Activated CD8-positive, alpha-beta memory T cell treated with anti-CD3 and anti-CD28 coated beads for 48 hours (primary cell): ENCODE results near the gene ETFDH.
A peak's percentile ranks its signal among the peaks of the same experiment; 100 is the strongest.
"Not testable (repeated sequence)": the region's sequence is repeated elsewhere in the genome, so short reads cannot be mapped to it uniquely, and the experiment has no call there.

ENCODE experiments used
- DNase-seq, 3 experiments: peaks; one replicate each; pipeline ENCODE4 v3.0.0-alpha.2; 2020; ENCODE audit warnings: low read depth in 2 of 3, low spot score in 2 of 3

ETFDH gene

DNA sequence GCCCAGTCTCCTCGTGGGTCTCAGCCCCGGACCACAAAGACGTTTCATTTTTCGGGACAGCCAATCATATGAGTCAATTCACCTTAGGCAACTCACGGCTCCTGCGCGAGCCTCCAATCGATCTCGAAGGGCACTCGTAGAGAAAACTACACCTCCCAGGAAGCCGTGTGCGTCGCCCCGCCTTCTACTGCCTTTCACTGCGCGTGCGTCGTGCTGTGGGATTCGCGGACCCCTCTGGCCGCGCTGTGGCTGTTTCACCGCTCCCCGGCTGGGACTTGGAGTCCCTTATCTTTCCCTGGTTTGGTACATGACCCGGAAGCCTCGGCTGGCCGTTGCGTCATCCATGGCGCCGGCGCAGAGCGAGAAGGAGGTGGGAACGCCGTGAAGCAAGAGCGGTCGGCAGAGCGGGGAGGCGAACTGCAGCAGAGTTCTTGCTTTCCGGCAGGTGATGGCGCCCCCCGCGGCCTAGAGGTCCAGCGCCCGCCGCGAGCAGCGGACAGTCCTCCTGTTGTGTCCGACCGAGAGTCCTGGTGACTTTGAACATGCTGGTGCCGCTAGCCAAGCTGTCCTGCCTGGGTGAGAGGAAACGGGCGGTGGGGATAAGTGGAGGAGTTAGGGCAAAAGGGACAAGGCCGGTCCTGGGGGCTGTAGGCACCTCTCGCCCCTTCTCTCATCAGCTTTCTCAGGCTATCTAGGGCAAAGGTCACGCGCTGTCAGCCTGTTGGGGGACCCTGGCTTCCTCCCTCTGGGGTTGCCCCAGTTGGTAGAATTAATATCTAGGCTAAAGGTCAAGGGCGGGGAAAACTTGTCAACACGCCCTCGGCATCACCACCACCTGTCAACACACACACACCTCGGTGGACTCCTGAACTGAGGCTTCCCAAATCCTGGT, at the start of gene ETFDH:
Gene ETFDH (plus strand): TSS at position 382 of the 892 bp plus-strand sequence. CDS start 161 bp downstream, at position 543.
- DNase-seq, result peak; percentile 83 to 95 (median 94)

- no peak for DNase-seq
Observed at GRCh38 chr4:158624889-158625478, 47.1 kb upstream of the ETFDH start.

DNA sequence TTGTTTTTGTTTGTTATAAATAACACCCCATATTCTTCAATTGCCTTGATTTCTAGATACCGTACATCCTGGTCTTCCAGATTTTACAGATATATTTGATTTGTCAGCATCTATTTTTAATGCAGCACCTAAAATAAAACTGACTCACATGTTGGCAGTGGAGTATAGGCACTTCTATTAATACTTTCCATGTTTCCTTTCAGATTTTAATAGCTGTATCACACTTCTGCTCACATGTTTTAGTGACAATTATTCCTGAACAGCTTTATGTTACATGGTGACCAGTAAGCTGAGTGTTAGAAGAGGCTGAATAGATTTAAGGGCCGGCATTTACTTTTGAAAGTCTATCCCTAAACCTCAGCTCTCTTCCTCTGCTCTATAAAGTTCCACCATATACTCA, 46.6 kb upstream of the ETFDH start:
- no peak for DNase-seq

- no peak for DNase-seq
Observed at GRCh38 chr4:158630893-158631292, 41.2 kb upstream of the ETFDH start.

DNA sequence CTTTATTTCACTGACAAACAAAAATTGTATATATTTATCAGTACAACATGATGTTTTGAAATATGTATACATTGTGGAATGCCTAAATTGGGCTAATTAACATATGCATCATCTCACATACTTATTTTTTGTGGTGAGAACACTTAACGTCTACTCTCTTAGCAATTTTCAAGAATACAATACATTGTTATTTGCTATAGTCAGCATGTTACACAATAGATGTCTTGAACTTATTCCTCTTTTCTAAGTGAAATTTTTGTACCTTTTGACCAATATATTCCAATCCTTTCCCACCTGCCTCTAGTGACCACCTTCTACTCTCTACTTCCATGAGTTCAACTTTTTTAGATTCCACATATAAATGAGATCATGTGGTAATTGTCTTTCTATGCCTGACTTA, 35.5 kb upstream of the ETFDH start:
- no peak for DNase-seq

- DNase-seq, result no peak
Observed at GRCh38 chr4:158644356-158644755, 27.7 kb upstream of the ETFDH start.

DNA sequence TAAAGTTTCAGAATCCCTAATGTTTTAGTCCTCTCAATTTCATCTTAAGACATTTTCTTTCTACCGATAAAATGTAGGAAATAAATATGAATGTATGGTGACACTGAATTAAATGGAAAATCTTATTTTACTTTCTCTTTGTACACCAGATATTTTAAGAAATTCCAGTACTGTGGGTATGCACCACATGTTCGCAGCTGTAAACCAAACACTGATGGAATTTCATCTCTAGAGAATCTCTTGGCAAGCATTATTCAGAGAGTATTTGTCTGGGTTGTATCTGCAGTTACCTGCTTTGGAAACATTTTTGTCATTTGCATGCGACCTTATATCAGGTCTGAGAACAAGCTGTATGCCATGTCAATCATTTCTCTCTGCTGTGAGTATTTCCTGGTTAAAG, 27.3 kb upstream of the ETFDH start:
- DNase-seq, result no peak

DNA sequence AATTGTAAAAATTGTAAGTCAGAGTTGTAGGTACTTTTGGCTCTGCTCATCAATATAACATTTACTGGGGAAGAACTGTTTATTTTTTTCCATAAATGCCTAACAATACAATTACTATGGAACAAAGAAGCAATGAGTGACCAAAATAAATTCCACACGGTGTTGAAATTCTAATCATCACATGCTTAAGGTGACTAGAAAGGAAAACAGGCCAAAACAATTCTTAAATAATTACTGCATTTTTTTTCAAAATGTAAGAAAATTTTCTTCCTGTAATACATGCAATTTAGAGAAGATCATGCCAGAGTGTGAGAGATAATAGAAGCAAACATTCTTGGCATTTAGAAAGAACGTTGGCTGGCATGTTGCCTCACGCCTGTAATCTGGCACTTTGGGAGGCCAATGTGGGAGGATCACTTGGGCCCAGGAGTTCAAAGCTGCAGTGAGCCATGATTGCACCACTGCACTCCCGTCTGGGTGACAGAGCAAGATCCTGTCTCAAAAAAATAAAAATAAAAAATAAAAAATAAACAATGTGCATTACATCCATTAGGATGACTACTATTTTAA, 22.9 kb upstream of the ETFDH start:
- DNase-seq, result no peak

DNA sequence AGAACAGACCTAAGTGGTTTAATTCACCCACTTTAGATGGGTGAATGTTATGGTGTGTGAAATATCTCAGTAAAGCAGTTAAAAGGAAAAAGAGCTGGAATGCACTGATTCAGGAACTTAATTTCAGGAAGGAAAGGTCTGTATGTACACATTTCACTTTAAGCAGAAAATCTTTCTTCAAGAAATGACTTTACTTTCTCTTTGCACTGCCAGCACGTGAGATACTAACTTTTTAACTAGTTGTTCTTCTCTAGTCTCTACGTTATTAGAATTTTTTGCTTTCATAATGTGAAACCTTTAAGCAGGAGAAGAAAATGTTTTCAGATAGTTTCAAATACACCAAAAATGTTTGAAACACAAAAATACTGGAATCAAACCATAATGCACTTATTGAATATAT, 19.2 kb upstream of the ETFDH start:
- DNase-seq, result no peak

GRCh38 chr4:158656439-158656838, 15.7 kb upstream of the ETFDH start:
- no peak for DNase-seq

DNA sequence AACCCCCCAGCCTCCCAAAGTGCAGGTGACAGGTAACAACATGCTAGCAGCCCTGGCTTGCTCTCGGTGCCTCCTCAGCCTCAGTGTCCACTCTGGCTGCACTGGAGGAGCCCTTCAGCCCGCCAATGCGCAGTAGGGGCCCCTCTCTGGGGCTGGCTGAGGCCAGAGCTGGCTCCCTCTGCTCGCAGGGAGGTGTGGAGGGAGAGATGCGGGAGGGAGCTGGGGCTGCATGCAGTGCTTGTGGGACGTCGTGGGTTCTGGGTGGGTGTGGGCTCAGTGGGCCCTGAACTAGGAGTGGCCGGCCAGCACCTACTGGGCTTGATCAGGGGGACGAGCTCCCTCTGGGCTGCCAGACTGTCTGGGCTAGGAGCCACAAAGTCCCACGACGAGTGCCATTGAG, 14.8 kb upstream of the ETFDH start:
- no peak for DNase-seq

DNA sequence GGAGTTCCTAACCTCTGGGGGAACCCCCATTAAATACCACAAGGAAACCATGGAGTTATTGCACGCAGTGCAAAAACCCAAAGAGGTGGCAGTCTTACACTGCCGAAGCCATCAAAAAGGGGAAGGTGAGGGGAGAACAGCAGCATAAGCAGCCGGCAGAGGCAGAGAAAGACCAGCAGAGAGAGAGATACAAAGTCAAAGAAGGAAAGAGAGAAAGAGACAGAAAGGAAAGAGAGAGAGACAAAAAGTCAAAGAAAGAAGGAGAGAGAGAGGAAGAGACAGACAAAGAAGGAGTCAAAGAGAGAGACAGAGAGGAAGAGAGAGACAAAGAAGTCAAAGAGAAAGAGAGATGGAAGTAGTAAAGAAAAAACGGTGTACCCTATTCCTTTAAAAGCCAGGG, 8.8 kb upstream of the ETFDH start:
- DNase-seq, result not testable (repeated sequence)

- not testable (repeated sequence) for DNase-seq
Observed at GRCh38 chr4:158663707-158664625, 8.1 kb upstream of the ETFDH start.

GRCh38 chr4:158664806-158665205, 7.3 kb upstream of the ETFDH start:
- no peak for DNase-seq

GRCh38 chr4:158666892-158667291, 5.2 kb upstream of the ETFDH start:
- DNase-seq, result no peak

- DNase-seq, result no peak
Observed at GRCh38 chr4:158667651-158668198, 4.4 kb upstream of the ETFDH start.

- DNase-seq, result no peak
Observed at GRCh38 chr4:158669310-158669709, 2.8 kb upstream of the ETFDH start.

DNA sequence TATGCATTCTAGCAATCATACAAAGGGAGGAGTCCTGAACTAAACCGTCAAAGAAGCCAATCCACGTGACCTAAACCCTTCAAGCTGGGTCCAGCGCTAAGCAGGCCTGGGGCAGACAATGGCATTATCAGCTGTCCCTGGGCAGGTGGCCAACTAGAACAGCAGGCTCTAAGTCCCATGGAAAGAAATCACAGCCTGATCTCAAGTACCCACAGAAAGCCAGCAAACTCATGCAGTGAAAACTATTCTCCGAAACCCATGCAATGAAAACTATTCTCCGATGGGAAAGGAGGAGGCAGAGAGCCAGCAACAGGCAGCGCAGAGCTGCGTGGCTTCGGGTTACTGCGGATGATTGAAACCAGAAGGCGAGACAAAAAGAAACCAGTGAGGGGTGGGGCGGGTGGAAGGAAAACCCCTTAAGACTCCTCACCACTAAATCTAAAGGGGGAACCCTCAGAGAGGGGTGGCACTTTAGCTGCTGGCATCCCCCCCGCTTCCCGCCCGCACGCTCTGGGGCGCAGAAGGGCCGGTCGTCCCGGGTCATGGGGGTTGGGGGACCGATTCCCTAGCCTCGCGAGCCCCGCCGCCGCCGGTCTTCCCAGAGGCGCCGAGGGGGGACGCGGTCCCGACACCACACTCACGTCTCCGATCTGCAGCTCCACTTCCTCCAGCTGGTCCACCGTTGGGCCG, 976 bp upstream of the ETFDH start:
- DNase-seq, result peak; percentile 39 to 43 (median 40)

GRCh38 chr4:158671665-158671914, 506 bp upstream of the ETFDH start, which contains the start of gene C4orf46:
Gene C4orf46 (minus strand): TSS chr4:158671887. CDS start chr4:158671801, 86 bp downstream.
- peak in 1 of 3 experiments; percentile 73 for DNase-seq

GRCh38 chr4:158673633-158674032, 1.5 kb downstream of the ETFDH start:
- DNase-seq, result no peak
